ENCODE data around the gene PMEL.

PMEL gene

GRCh38 chr12:55934773-55935172 is 31.1 kb downstream of the PMEL start:
- Histone ChIP-seq H3K4me1 (ENCODE audit: insufficient read depth, low read length, severe bottlenecking) (peaks cover 37% of the 10 kb centered on the region), H3K9me3 (ENCODE audit: low read length) (no peaks in the 10 kb centered on the region), H3K9me2 (ENCODE audit: low read depth, low read length) (no peaks in the 10 kb centered on the region), H3K27ac (ENCODE audit: low read depth, low read length, poor library complexity, severe bottlenecking) (peak overlapping the region; percentile 49), H2AFZ (ENCODE audit: low read length) (no peak overlapping the region), H3F3A (ENCODE audit: insufficient read depth, low read length) (peaks cover 14% of the 10 kb centered on the region), H4K20me1 (ENCODE audit: insufficient read depth, low read length) (no peaks in the 10 kb centered on the region), H3K4me2 (ENCODE audit: low read length) (peak overlapping the region; percentile 93; the same call in 1 of the 2 replicates), H3K4me3 (ENCODE audit: low read depth, low read length, poor library complexity, severe bottlenecking) (no peak overlapping the region), H3K36me3 (ENCODE audit: insufficient read depth, low read length) (peaks cover 65% of the 10 kb centered on the region), H3K9ac (ENCODE audit: low read length) (no peak overlapping the region; the same call in 1 of the 2 replicates), H3K79me2 (ENCODE audit: insufficient read depth, low read length) (peaks cover 20% of the 10 kb centered on the region), H3K27me3 (ENCODE audit: insufficient read depth, low read length) (no peaks in the 10 kb centered on the region)
- TF ChIP-seq EZH2 (IDR thresholded peaks at IDR 0.05; ENCODE audit: borderline replicate concordance, low read length) (no peak), CTCF (IDR thresholded peaks at IDR 0.05; ENCODE audit: low read length) (no peak)

GRCh38 chr12:55933799-55934742 is 31.8 kb downstream of the PMEL start:
- TF ChIP-seq CTCF (IDR thresholded peaks at IDR 0.05; ENCODE audit: low read length) (no peak), EZH2 (IDR thresholded peaks at IDR 0.05; ENCODE audit: borderline replicate concordance, low read length) (no peak)
- H2AFZ ChIP-seq (ENCODE audit: low read length) = no peak overlapping the region
- H3K4me1 ChIP-seq (ENCODE audit: insufficient read depth, low read length, severe bottlenecking) = peaks cover 40% of the 10 kb centered on the region
- no peaks in the 10 kb centered on the region for H3K27me3 ChIP-seq (ENCODE audit: insufficient read depth, low read length)
- peak overlapping the region; percentile 93 for H3K4me2 ChIP-seq (ENCODE audit: low read length)
- peak overlapping the region; percentile 99; the same call in 1 of the 2 replicates for H3K9ac ChIP-seq (ENCODE audit: low read length)
- H3K36me3 ChIP-seq (ENCODE audit: insufficient read depth, low read length) = peaks cover 58% of the 10 kb centered on the region
- peak overlapping the region; percentile 100 for H3K27ac ChIP-seq (ENCODE audit: low read depth, low read length, poor library complexity, severe bottlenecking)
- H3K9me3 ChIP-seq (ENCODE audit: low read length) = no peaks in the 10 kb centered on the region
- peak overlapping the region; percentile 95 for H3K4me3 ChIP-seq (ENCODE audit: low read depth, low read length, poor library complexity, severe bottlenecking)
- no peaks in the 10 kb centered on the region for H3K9me2 ChIP-seq (ENCODE audit: low read depth, low read length)
- no peaks in the 10 kb centered on the region for H4K20me1 ChIP-seq (ENCODE audit: insufficient read depth, low read length)
- peaks cover 20% of the 10 kb centered on the region for H3K79me2 ChIP-seq (ENCODE audit: insufficient read depth, low read length)
- peaks cover 9% of the 10 kb centered on the region for H3F3A ChIP-seq (ENCODE audit: insufficient read depth, low read length)

GRCh38 chr12:55933169-55933798 is 32.6 kb downstream of the PMEL start:
- peaks cover 6% of the 10 kb centered on the region for H3F3A ChIP-seq (ENCODE audit: insufficient read depth, low read length)
- H3K4me3 ChIP-seq (ENCODE audit: low read depth, low read length, poor library complexity, severe bottlenecking) = peak overlapping the region; percentile 95
- peaks cover 20% of the 10 kb centered on the region for H3K79me2 ChIP-seq (ENCODE audit: insufficient read depth, low read length)

More at GRCh38 chr12:55933169-55933798, 32.6 kb downstream of the PMEL start:
- Histone ChIP-seq H3K9ac (ENCODE audit: low read length) (peak overlapping the region; percentile 99), H3K9me3 (ENCODE audit: low read length) (no peaks in the 10 kb centered on the region), H3K27me3 (ENCODE audit: insufficient read depth, low read length) (no peaks in the 10 kb centered on the region), H3K4me2 (ENCODE audit: low read length) (peak overlapping the region; percentile 93), H3K9me2 (ENCODE audit: low read depth, low read length) (no peaks in the 10 kb centered on the region), H3K36me3 (ENCODE audit: insufficient read depth, low read length) (peaks cover 50% of the 10 kb centered on the region), H2AFZ (ENCODE audit: low read length) (no peak overlapping the region), H3K27ac (ENCODE audit: low read depth, low read length, poor library complexity, severe bottlenecking) (peak overlapping the region; percentile 100), H3K4me1 (ENCODE audit: insufficient read depth, low read length, severe bottlenecking) (peaks cover 48% of the 10 kb centered on the region), H4K20me1 (ENCODE audit: insufficient read depth, low read length) (no peaks in the 10 kb centered on the region)
- no peak for TF ChIP-seq CTCF (IDR thresholded peaks at IDR 0.05; ENCODE audit: low read length)
- no peak for TF ChIP-seq EZH2 (IDR thresholded peaks at IDR 0.05; ENCODE audit: borderline replicate concordance, low read length)

Data from OCI-LY1 (cell line).